K562 (cell line): ENCODE results near the gene MAP3K2. TPM values are rescaled to one million over a fixed set of nuclear protein-coding genes. Genes with fewer than 3 reads are reported as not detected.

Experiments used
- BRD4 ChIP-seq: fragments of 200-600 bp; sonication (generic); IDR thresholded peaks from 2 replicates; pipeline ENCODE4 v1.6.1; 2017; ENCODE audit warnings: inconsistent platforms
- CAMTA2 ChIP-seq: fragments of 250-450 bp; sonication (Bioruptor Pico); conservative IDR thresholded peaks from 2 replicates; pipeline ENCODE4 v1.5.1; 2022
- HCFC1 ChIP-seq: IDR thresholded peaks from 2 replicates; pipeline ENCODE4 v1.6.1; 2012; ENCODE audit warnings: low read depth, low read length, improper control_type of control experiment
- HEY1 ChIP-seq: fragments of 250-450 bp; sonication (Bioruptor Pico); IDR thresholded peaks from 2 replicates; pipeline ENCODE4 v1.5.0; 2020; ENCODE audit warnings: mild to moderate bottlenecking, moderate library complexity, borderline replicate concordance
- HSF4 ChIP-seq: fragments of 250-450 bp; sonication (Bioruptor Pico); IDR thresholded peaks from 2 replicates; pipeline ENCODE4 v2.1.2; 2022; ENCODE audit warnings: mild to moderate bottlenecking, moderate library complexity, borderline replicate concordance
- MITF ChIP-seq: IDR thresholded peaks from 2 replicates; pipeline ENCODE4 v1.6.1; 2014; ENCODE audit warnings: antibody characterized with exemption
- NFE2L1 ChIP-seq: fragments of 450-650 bp; IDR thresholded peaks from 2 replicates; pipeline ENCODE4 v1.6.1; 2016; ENCODE audit warnings: missing genetic modification characterization, low read depth, mild to moderate bottlenecking, missing compliant biosample characterization, moderate library complexity, borderline replicate concordance
- NR0B1 ChIP-seq: fragments of 450-650 bp; IDR thresholded peaks from one replicate; pipeline ENCODE4 v1.6.1; 2018; ENCODE audit warnings: mild to moderate bottlenecking, moderate library complexity; ENCODE audit not compliant: partially characterized antibody
- NR4A1 ChIP-seq, 2 experiments: fragments of 250-450 bp in 1 of 2; fragments of 450-650 bp in 1 of 2; sonication (Bioruptor Pico) in 1 of 2; IDR thresholded peaks; 2 replicates each; pipeline versions ENCODE4 v1.4.0 to v1.6.1; 2016 to 2020; ENCODE audit warnings: mild to moderate bottlenecking in 2 of 2, missing compliant biosample characterization in 1 of 2, missing genetic modification characterization in 1 of 2, moderate library complexity in 1 of 2
- PCBP1 ChIP-seq: fragments of 200-400 bp; formaldehyde crosslinking; IDR thresholded peaks from 2 replicates; pipeline ENCODE4 v1.6.1; 2018; ENCODE audit warnings: mild to moderate bottlenecking, low read depth, low read length; ENCODE audit not compliant: poor library complexity, severe bottlenecking
- PHB2 ChIP-seq: fragments of 450-650 bp; IDR thresholded peaks from 2 replicates; pipeline ENCODE4 v1.6.1; 2017; ENCODE audit warnings: low read depth
- PRPF4 ChIP-seq: fragments of 200-400 bp; formaldehyde crosslinking; IDR thresholded peaks from one replicate; pipeline ENCODE4 v1.6.1; 2017; ENCODE audit warnings: low read length, low read depth, mild to moderate bottlenecking; ENCODE audit not compliant: insufficient read depth, poor library complexity, severe bottlenecking
- RFX7 ChIP-seq: fragments of 250-450 bp; sonication (Bioruptor Pico); IDR thresholded peaks from 2 replicates; pipeline ENCODE4 v1.5.1; 2021; ENCODE audit warnings: mild to moderate bottlenecking
- SMARCA5 ChIP-seq: fragments of 450-650 bp; IDR thresholded peaks from 2 replicates; pipeline ENCODE4 v1.6.1; 2016
- WHSC1 ChIP-seq: IDR thresholded peaks from one replicate; pipeline ENCODE4 v1.6.1; 2012; ENCODE audit warnings: low read length, control low read depth, inconsistent platforms
- ZNF212 ChIP-seq: fragments of 450-650 bp; formaldehyde crosslinking; IDR thresholded peaks from 2 replicates; pipeline ENCODE4 v1.4.0; 2020; ENCODE audit warnings: mild to moderate bottlenecking
- ZNF449 ChIP-seq: fragments of 250-450 bp; sonication (Bioruptor Pico); IDR thresholded peaks from 2 replicates; pipeline ENCODE4 v1.8.0; 2022; ENCODE audit warnings: moderate library complexity, mild to moderate bottlenecking, inconsistent platforms
- polyA plus RNA-seq, 8 experiments: library from polyadenylated mRNA; depleted of rRNA in 4 of 8; stranded (reverse) in 5 of 8; unstranded in 3 of 8; fragments of >200 nt; fragmentation: Nextera tagmentation in 2 of 8; fragmentation: Illumina TruSeq in 1 of 8; extraction: Ambion mirVana in 2 of 8; extraction: Trizol in 1 of 8; gene quantifications; 2 replicates each; pipeline versions ENCODE4 v1.2.1 to v1.2.3, GENCODE V29; 2011 to 2014; ENCODE audit warnings: inconsistent platforms in 1 of 8, missing spikeins in 1 of 8
- total RNA-seq, 7 experiments: library from RNA; depleted of rRNA in 6 of 7; stranded (reverse); fragments of >200 nt in 6 of 7; fragmentation: Illumina TruSeq in 2 of 7; extraction: Trizol in 2 of 7; gene quantifications; 2 replicates each; pipeline versions ENCODE4 v1.2.1 to v1.2.3, GENCODE V29; 2011 to 2021; ENCODE audit warnings: low replicate concordance in 1 of 7
- TF ChIP-seq, protein P1 (sequence below): IDR thresholded peaks from 3 replicates; pipeline ENCODE4 v1.6.1; 2011; ENCODE audit warnings: borderline replicate concordance, mild to moderate bottlenecking; ENCODE audit not compliant: insufficient read length, insufficient read depth
- TF ChIP-seq, protein P2 (sequence below): sonication (generic); formaldehyde crosslinking; IDR thresholded peaks from 2 replicates; pipeline ENCODE4 v1.8.0; 2022; ENCODE audit warnings: mild to moderate bottlenecking, missing genetic modification reagents, borderline replicate concordance

MAP3K2 gene
- total and polyA plus RNA-seq, 9 of the 15 experiments (the other 6 are each of a cell fraction or from before 2014, with no cell fraction given) = 1.2 to 14.2 (median 5.7) TPM

DNA sequence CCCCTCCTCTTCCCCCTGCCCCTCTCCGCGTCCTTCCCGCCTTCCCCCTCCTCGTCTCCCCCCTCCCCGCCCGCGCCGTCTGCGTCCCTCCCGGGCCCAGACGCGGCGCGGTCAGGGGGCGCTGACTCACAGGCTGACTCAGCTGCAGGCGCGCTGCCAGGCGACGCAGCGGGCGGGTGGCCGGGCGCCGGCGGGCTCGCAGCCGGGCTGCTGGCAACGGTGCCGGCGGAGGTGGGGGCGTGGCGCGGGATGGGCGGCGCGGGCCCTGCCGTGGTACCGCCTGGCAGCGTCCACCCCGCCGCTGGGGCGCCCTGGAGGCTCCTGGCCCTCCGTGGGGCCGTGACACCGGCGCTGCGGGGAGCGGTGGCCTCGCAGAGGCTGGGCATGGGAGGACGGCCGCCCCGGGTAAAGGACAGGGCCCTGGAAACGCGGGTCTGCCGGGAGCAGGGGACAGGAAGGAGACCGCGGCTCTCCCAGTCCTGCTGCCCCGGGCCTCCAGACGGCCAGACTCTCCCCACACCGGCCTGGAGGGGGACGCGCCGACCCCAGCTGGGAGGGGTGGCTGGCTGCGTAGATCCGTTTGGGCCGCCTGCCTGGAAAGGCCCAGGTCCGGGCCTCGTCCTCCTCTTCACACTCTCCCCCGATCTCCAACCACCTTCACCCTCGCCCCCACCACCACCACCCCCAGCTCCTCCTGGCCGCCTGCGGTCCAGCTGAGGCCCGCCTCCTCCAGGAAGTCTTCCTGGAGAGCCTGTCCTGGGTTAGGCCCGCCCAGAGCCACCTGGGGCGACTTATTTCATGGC, 20.4 kb upstream of the MAP3K2 start (continued):
- TF ChIP-seq MITF = peak; percentile 86
- no peak for TF ChIP-seq RFX7 (CRISPR knock-in tag)
- no peak for TF ChIP-seq HEY1 (CRISPR knock-in tag)
- TF ChIP-seq HCFC1 = no peak
- TF ChIP-seq WHSC1 = no peak
- peak; percentile 95 for TF ChIP-seq SMARCA5
- TF ChIP-seq PCBP1 = no peak
- TF ChIP-seq CAMTA2 (CRISPR knock-in tag) = no peak
- no peak for TF ChIP-seq BRD4
- TF ChIP-seq NR4A1 (CRISPR knock-in tag; IDR thresholded peaks at IDR 0.05) = no peak
- no peak for TF ChIP-seq NR4A1 (tag; IDR thresholded peaks at IDR 0.05)
- TF ChIP-seq, protein P1, sequence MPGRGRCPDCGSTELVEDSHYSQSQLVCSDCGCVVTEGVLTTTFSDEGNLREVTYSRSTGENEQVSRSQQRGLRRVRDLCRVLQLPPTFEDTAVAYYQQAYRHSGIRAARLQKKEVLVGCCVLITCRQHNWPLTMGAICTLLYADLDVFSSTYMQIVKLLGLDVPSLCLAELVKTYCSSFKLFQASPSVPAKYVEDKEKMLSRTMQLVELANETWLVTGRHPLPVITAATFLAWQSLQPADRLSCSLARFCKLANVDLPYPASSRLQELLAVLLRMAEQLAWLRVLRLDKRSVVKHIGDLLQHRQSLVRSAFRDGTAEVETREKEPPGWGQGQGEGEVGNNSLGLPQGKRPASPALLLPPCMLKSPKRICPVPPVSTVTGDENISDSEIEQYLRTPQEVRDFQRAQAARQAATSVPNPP = no peak
- TF ChIP-seq ZNF449 (CRISPR knock-in tag) = no peak
- no peak for TF ChIP-seq NR0B1
- no peak for TF ChIP-seq PHB2
- TF ChIP-seq PRPF4 = no peak
- TF ChIP-seq, protein P2, sequence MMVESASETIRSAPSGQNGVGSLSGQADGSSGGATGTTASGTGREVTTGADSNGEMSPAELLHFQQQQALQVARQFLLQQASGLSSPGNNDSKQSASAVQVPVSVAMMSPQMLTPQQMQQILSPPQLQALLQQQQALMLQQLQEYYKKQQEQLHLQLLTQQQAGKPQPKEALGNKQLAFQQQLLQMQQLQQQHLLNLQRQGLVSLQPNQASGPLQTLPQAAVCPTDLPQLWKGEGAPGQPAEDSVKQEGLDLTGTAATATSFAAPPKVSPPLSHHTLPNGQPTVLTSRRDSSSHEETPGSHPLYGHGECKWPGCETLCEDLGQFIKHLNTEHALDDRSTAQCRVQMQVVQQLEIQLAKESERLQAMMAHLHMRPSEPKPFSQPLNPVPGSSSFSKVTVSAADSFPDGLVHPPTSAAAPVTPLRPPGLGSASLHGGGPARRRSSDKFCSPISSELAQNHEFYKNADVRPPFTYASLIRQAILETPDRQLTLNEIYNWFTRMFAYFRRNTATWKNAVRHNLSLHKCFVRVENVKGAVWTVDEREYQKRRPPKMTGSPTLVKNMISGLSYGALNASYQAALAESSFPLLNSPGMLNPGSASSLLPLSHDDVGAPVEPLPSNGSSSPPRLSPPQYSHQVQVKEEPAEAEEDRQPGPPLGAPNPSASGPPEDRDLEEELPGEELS (CRISPR knock-in tag) = no peak
- no peak for TF ChIP-seq ZNF212 (CRISPR knock-in tag)
- no peak for TF ChIP-seq NFE2L1 (tag)
- no peak for TF ChIP-seq HSF4 (CRISPR knock-in tag)
